A549 (cell line): ENCODE measurements around the gene STYX. TPM values are rescaled to one million over a fixed set of nuclear protein-coding genes. Genes with fewer than 3 reads are reported as not detected.
A peak's percentile ranks its signal among the peaks of the same experiment; 100 is the strongest.

Source experiments
- ATAC-seq, 2 experiments: fragments of 200-7000 bp in 1 of 2; fragments of >200 bp in 1 of 2; cut with Nextera tagmentation in 1 of 2; cut with Tn5 transposase in 1 of 2; 3 replicates each; pipeline versions ENCODE4 v1.8.0 to v1.9.1; 2018 to 2020; ENCODE audit warnings: mild to moderate bottlenecking in 1 of 2, moderate library complexity in 1 of 2
- CTCF ChIA-PET: fragments of 300-600 bp; sonication (Branson Sonifier 250); formaldehyde crosslinking; extraction: SDS; loops from one replicate; lab custom pipeline; 2021; ENCODE audit warnings: antibody characterized with exemption, inconsistent platforms; lab: Yijun Ruan, JAX
- POLR2A ChIA-PET: fragments of 350-600 bp; formaldehyde crosslinking; extraction: SDS; loops from one replicate; lab custom pipeline; 2021; ENCODE audit warnings: antibody characterized with exemption, inconsistent platforms; lab: Yijun Ruan, JAX
- DNase-seq, 2 experiments: peaks; one replicate each; pipeline versions ENCODE4 v3.0.0 to v3.0.0-alpha.2; 2011 to 2016; ENCODE audit warnings: low read depth in 1 of 2, low spot score in 1 of 2
- FAIRE-seq: peaks from 2 replicates; lab custom pipeline; 2011; peaks lifted over from hg19 to GRCh38; lab: Jason Lieb, UNC
- H3K27ac ChIP-seq, 2 experiments: fragments of >200 bp; sonication (Bioruptor Twin); formaldehyde crosslinking; 3 replicates each; pipeline ENCODE4 v1.5.1; 2016 to 2017
- H3K4me1 ChIP-seq: fragments of >200 bp; sonication (Bioruptor Twin); formaldehyde crosslinking; 3 replicates; pipeline ENCODE4 v1.6.1; 2016
- H3K4me2 ChIP-seq: fragments of >200 bp; sonication (Bioruptor Twin); formaldehyde crosslinking; 3 replicates; pipeline ENCODE4 v1.6.1; 2016
- H3K4me3 ChIP-seq: fragments of >200 bp; sonication (Bioruptor Twin); formaldehyde crosslinking; 3 replicates; pipeline ENCODE4 v1.5.1; 2016
- H3K9me3 ChIP-seq: fragments of >200 bp; sonication (Bioruptor Twin); formaldehyde crosslinking; 3 replicates; pipeline ENCODE4 v1.6.1; 2016
- BCL3 ChIP-seq: fragments of >200 bp; sonication (Bioruptor Twin); formaldehyde crosslinking; IDR thresholded peaks from 3 replicates; pipeline ENCODE4 v1.6.1; 2016
- CBX8 ChIP-seq: fragments of 200-600 bp; sonication (generic); IDR thresholded peaks from 2 replicates; pipeline ENCODE4 v1.6.1; 2016
- CEBPB ChIP-seq, 2 experiments: fragments of >200 bp in 1 of 2; sonication (Bioruptor Twin) in 1 of 2; formaldehyde crosslinking in 1 of 2; IDR thresholded peaks; 2 replicates each; pipeline ENCODE4 v1.6.1; 2012 to 2016
- EP300 ChIP-seq, 2 experiments: fragments of >200 bp; sonication (Bioruptor Twin); formaldehyde crosslinking; IDR thresholded peaks; 2 replicates in 1 of 2; 3 replicates in 1 of 2; pipeline ENCODE4 v1.6.1; 2016 to 2017
- FOSL2 ChIP-seq, 2 experiments: fragments of 450-650 bp in 1 of 2; fragments of >200 bp in 1 of 2; sonication (Bioruptor Twin) in 1 of 2; formaldehyde crosslinking; IDR thresholded peaks; 2 replicates each; pipeline versions ENCODE4 v1.5.0 to v1.6.1; 2016 to 2020; ENCODE audit warnings: mild to moderate bottlenecking in 1 of 2, moderate library complexity in 1 of 2
- HDAC2 ChIP-seq: fragments of 200-600 bp; sonication (generic); IDR thresholded peaks from 2 replicates; pipeline ENCODE4 v1.6.1; 2016
- HOXA7 ChIP-seq: fragments of 250-450 bp; sonication (Bioruptor Pico); IDR thresholded peaks from 2 replicates; pipeline ENCODE4 v1.5.0; 2020; ENCODE audit warnings: mild to moderate bottlenecking, moderate library complexity
- HOXB13 ChIP-seq: fragments of 250-450 bp; sonication (Bioruptor Pico); IDR thresholded peaks from 2 replicates; pipeline ENCODE4 v1.5.0; 2020; ENCODE audit warnings: low read depth, mild to moderate bottlenecking, moderate library complexity
- KDM5A ChIP-seq: fragments of 200-600 bp; sonication (generic); IDR thresholded peaks from 2 replicates; pipeline ENCODE4 v1.6.1; 2016; ENCODE audit warnings: antibody characterized with exemption, mild to moderate bottlenecking
- NR3C1 ChIP-seq: fragments of >200 bp; sonication (Bioruptor Twin); formaldehyde crosslinking; IDR thresholded peaks from 3 replicates; pipeline ENCODE4 v1.6.1; 2017
- POLR2A ChIP-seq: IDR thresholded peaks from 2 replicates; pipeline ENCODE4 v1.6.1; 2012; ENCODE audit warnings: mild to moderate bottlenecking, low read length
- RAD21 ChIP-seq, 2 experiments: fragments of >200 bp in 1 of 2; sonication (Bioruptor Twin) in 1 of 2; formaldehyde crosslinking in 1 of 2; IDR thresholded peaks in 1 of 2; conservative IDR thresholded peaks in 1 of 2; 2 replicates in 1 of 2; 3 replicates in 1 of 2; pipeline ENCODE4 v1.6.1; 2012 to 2018; ENCODE audit warnings: inconsistent platforms in 1 of 2
- RARB ChIP-seq: fragments of 250-450 bp; sonication (Bioruptor Pico); IDR thresholded peaks from 2 replicates; pipeline ENCODE4 v1.8.0; 2021; ENCODE audit warnings: mild to moderate bottlenecking, moderate library complexity
- RCOR1 ChIP-seq: fragments of 150-350 bp; IDR thresholded peaks from 2 replicates; pipeline ENCODE4 v1.6.1; 2014; ENCODE audit warnings: antibody characterized with exemption, low read length, low read depth
- RNF2 ChIP-seq: fragments of 200-600 bp; sonication (generic); IDR thresholded peaks from 2 replicates; pipeline ENCODE4 v1.6.1; 2016; ENCODE audit warnings: low read depth, mild to moderate bottlenecking, antibody characterized with exemption, moderate library complexity, borderline replicate concordance
- SREBF2 ChIP-seq: fragments of 450-650 bp; IDR thresholded peaks from 2 replicates; pipeline ENCODE4 v1.6.1; 2014; ENCODE audit warnings: mild to moderate bottlenecking, moderate library complexity
- USF2 ChIP-seq: fragments of 450-650 bp; IDR thresholded peaks from 2 replicates; pipeline ENCODE4 v1.6.1; 2014; ENCODE audit warnings: antibody characterized with exemption
- ZNF302 ChIP-seq: fragments of 250-450 bp; sonication (Bioruptor Pico); IDR thresholded peaks from 2 replicates; pipeline ENCODE4 v1.9.0; 2021; ENCODE audit warnings: inconsistent platforms, mild to moderate bottlenecking, moderate library complexity
- WGBS: methylation state at CpG from one replicate; pipeline ENCODE4 v1.1.6; 2017; ENCODE audit errors: missing lambda C conversion rate; 5-methylcytosine and 5-hydroxymethylcytosine counted together
- polyA plus RNA-seq, 4 experiments: library from polyadenylated mRNA; depleted of rRNA in 3 of 4; stranded (reverse); fragments of >200 nt; fragmentation: RNase III in 1 of 4; extraction: RNeasy Plus Mini Kit Qiagen cat#74134 plus additional on column Dnase treatment in 1 of 4; gene quantifications; 2 replicates in 3 of 4; 3 replicates in 1 of 4; pipeline ENCODE4 v1.2.3, GENCODE V29; 2011 to 2017
- TF ChIP-seq, protein P1 (sequence below): fragments of >200 bp; sonication (Bioruptor Twin); formaldehyde crosslinking; IDR thresholded peaks from 2 replicates; pipeline ENCODE4 v1.6.1; 2016

Gene STYX
- polyA plus RNA-seq, 2 of the 4 experiments (the other 2 are of a cell fraction): 7.6 to 12.0 TPM

GRCh38 chr14:52701223-52701622, 28.7 kb upstream of the STYX start:
- TF ChIP-seq POLR2A (no peak), NR3C1 (no peak), CBX8 (no peak), RAD21 (conservative IDR thresholded peaks at IDR 0.05 in 1 of 2, IDR thresholded peaks at IDR 0.05 in 1 of 2) (no peak), SREBF2 (no peak), HOXA7 (CRISPR knock-in tag) (no peak), FOSL2 (IDR thresholded peaks at IDR 0.05) (no peak), FOSL2 (CRISPR knock-in tag; IDR thresholded peaks at IDR 0.05) (no peak), EP300 (IDR thresholded peaks at IDR 0.05) (no peak), RARB (CRISPR knock-in tag) (no peak), RNF2 (no peak), HOXB13 (CRISPR knock-in tag) (no peak), HDAC2 (no peak), USF2 (no peak), CEBPB (IDR thresholded peaks at IDR 0.05) (no peak)
- TF ChIP-seq, all 56 proteins: peak for 0

DNA sequence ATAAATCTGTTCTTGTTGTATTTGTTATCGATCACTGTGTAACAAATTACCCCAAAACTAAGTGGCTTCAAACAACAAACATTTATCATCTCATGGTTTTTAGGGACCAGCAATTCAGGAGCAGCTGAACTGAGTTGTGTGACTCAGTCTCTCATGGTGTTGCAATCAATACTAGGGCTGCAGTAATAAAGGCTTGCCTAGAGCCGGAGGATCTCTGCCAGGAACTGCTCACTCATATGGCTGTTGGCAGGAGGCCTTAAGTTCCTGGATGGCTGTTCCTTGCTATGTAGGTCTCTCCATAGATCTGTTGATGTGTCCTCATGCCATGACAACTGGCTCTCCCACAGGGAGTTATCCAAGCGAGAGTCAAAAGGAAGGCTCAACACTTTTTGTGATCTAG, 26.7 kb upstream of the STYX start:
- POLR2A ChIA-PET: no interaction called here
- Histone ChIP-seq H3K4me1 (peaks cover 34% of the 10 kb centered on the region), H3K27ac (peak overlapping the region in 1 of 2 experiments; percentile 27; a peak in 1 of 6 replicates), H3K9me3 (no peaks in the 10 kb centered on the region), H3K4me2 (peak overlapping the region; percentile 40; the same call in 1 of the 3 replicates), H3K4me3 (no peak overlapping the region)
- CTCF ChIA-PET: no interaction called here
- 61% methylated on average over 3 of the region's 3 CpGs for WGBS
- FAIRE-seq (no peak), DNase-seq (peak in 1 of 2 experiments; percentile 65), ATAC-seq (peak in 1 of 2 experiments; percentile 2; a peak in 1 of 6 replicates)
- TF ChIP-seq, protein P1, sequence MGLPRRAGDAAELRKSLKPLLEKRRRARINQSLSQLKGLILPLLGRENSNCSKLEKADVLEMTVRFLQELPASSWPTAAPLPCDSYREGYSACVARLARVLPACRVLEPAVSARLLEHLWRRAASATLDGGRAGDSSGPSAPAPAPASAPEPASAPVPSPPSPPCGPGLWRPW: 0 out of 2 replicates have a peak, but pooled peaks have one; percentile 29
- TF ChIP-seq SREBF2 (no peak), CEBPB (IDR thresholded peaks at IDR 0.05) (peak; percentile 76 to 77), FOSL2 (IDR thresholded peaks at IDR 0.05) (peak; percentile 32; the same call in 1 of the 2 replicates), FOSL2 (CRISPR knock-in tag; IDR thresholded peaks at IDR 0.05) (peak; percentile 47)
- TF ChIP-seq, all 56 proteins: peak for 3

More at GRCh38 chr14:52701223-52701622, 28.7 kb upstream of the STYX start:
- H3K9me3 ChIP-seq: no peaks in the 10 kb centered on the region
- CTCF ChIA-PET: interaction anchor here (0.7 kb wide), 2 partner anchors 15 to 496 kb away, joined by 3 to 4 read pairs; no protein-coding TSS in a partner anchor
- ATAC-seq: peak in 1 of 2 experiments; percentile 10; a peak in 1 of 6 replicates
- POLR2A ChIA-PET: interaction anchor here (0.7 kb wide), 1 partner anchor 60 kb away, joined by 3 read pairs; no protein-coding TSS in a partner anchor
- peak in 1 of 2 experiments; percentile 18 for DNase-seq
- no peak for FAIRE-seq
- H3K4me3 ChIP-seq: no peak overlapping the region
- peak overlapping the region; percentile 65 for H3K4me2 ChIP-seq
- WGBS: 56% methylated on average over 3 of the region's 3 CpGs
- peaks cover 30% of the 10 kb centered on the region for H3K4me1 ChIP-seq
- peak overlapping the region; percentile 44 to 50 for H3K27ac ChIP-seq

GRCh38 chr14:52703664-52704063, 26.3 kb upstream of the STYX start:
- DNase-seq (no peak), FAIRE-seq (no peak), ATAC-seq (no peak)
- Histone ChIP-seq H3K4me3 (no peak overlapping the region), H3K4me2 (peak overlapping the region; percentile 40; the same call in 1 of the 3 replicates), H3K9me3 (no peaks in the 10 kb centered on the region), H3K27ac (peak overlapping the region in 1 of 2 experiments; percentile 19; a peak in 1 of 6 replicates), H3K4me1 (peaks cover 38% of the 10 kb centered on the region)
- POLR2A ChIA-PET: no interaction called here
- TF ChIP-seq BCL3 (no peak), KDM5A (no peak), RCOR1 (no peak), ZNF302 (no peak)
- CTCF ChIA-PET: no interaction called here
- WGBS: 86% methylated on average over 2 of the region's 2 CpGs
